GM10266 (cell line): ENCODE data around the gene APOC3.

Source experiments
- DNase-seq: peaks from one replicate; pipeline ENCODE4 v3.0.0; 2012; ENCODE audit errors: extremely low spot score
- CTCF ChIP-seq: IDR thresholded peaks from 2 replicates; pipeline ENCODE4 v1.5.1; 2012; ENCODE audit warnings: mild to moderate bottlenecking, low read depth; ENCODE audit not compliant: control insufficient read depth, insufficient read depth; ENCODE audit errors: missing control alignments

APOC3 gene

GRCh38 chr11:116825854-116826750 lies 3.6 kb upstream of the APOC3 start:
- no peak for TF ChIP-seq CTCF
- no peak for DNase-seq

- no peak for DNase-seq
- TF ChIP-seq CTCF, result no peak
Measured at GRCh38 chr11:116826751-116827431, 2.8 kb upstream of the APOC3 start.

- TF ChIP-seq CTCF, result no peak
- DNase-seq, result no peak
Measured at GRCh38 chr11:116827461-116827860, 2.2 kb upstream of the APOC3 start.

- TF ChIP-seq CTCF, result no peak
- DNase-seq, result no peak
Measured at GRCh38 chr11:116828632-116829524, 829 bp upstream of the APOC3 start.

- no peak for DNase-seq
- no peak for TF ChIP-seq CTCF
Measured at GRCh38 chr11:116830184-116830912, 641 bp downstream of the APOC3 start.

GRCh38 chr11:116831790-116832349 lies 2.2 kb downstream of the APOC3 start:
- no peak for TF ChIP-seq CTCF
- DNase-seq, result no peak
